Right renal pelvis (tissue), 4 donors: Measurements from ENCODE around the gene KCNJ10. TPM values are rescaled to one million over a fixed set of nuclear protein-coding genes. Genes with fewer than 3 reads are reported as not detected.

Experiments
- DNase-seq, 4 donors: peaks; one replicate each; pipeline ENCODE4 v3.0.0-alpha.2; 2013; ENCODE audit warnings: low read depth in 4 of 4, low spot score in 3 of 4, missing footprints in 1 of 4
- polyA plus RNA-seq, 4 donors: library from polyadenylated mRNA; unstranded; fragments of 120-200 nt; gene quantifications; one replicate each; pipeline ENCODE4 v1.2.1, GENCODE V29; 2013; ENCODE audit not compliant: insufficient read length in 4 of 4

Gene KCNJ10
- polyA plus RNA-seq, 4 donors, result 24.5 to 33.1 (median 30.7) TPM

GRCh38 chr1:160031365-160032164 is 38.4 kb downstream of the KCNJ10 start, which contains the start of gene PIGM:
TSS of gene PIGM (minus strand) at chr1:160031990. CDS start at chr1:160031739, 251 bp downstream.
- DNase-seq, result peak; percentile 91 to 94 (median 93)

- DNase-seq, result no peak
Measured at GRCh38 chr1:160030657-160031364, 39.1 kb downstream of the KCNJ10 start.

- DNase-seq, result no peak
Measured at GRCh38 chr1:160028426-160028825, 41.5 kb downstream of the KCNJ10 start.

GRCh38 chr1:160025314-160025713 is 44.6 kb downstream of the KCNJ10 start:
- no peak for DNase-seq

GRCh38 chr1:160024195-160024905 is 45.6 kb downstream of the KCNJ10 start:
- no peak for DNase-seq

- DNase-seq, result no peak
Measured at GRCh38 chr1:160022330-160023310, 47.3 kb downstream of the KCNJ10 start.

- no peak for DNase-seq
Measured at GRCh38 chr1:160021376-160022074, 48.4 kb downstream of the KCNJ10 start.

- no peak for DNase-seq
Measured at GRCh38 chr1:160020196-160020595, 49.8 kb downstream of the KCNJ10 start.

GRCh38 chr1:160018900-160019299 is 51.1 kb downstream of the KCNJ10 start:
- no peak for DNase-seq

- DNase-seq, result no peak
Measured at GRCh38 chr1:160018347-160018746, 51.6 kb downstream of the KCNJ10 start.

- DNase-seq, result no peak
Measured at GRCh38 chr1:160017592-160017991, 52.4 kb downstream of the KCNJ10 start.

GRCh38 chr1:160011781-160012180 is 58.2 kb downstream of the KCNJ10 start:
- DNase-seq, result no peak

GRCh38 chr1:160009801-160010200 is 60.2 kb downstream of the KCNJ10 start:
- no peak for DNase-seq

GRCh38 chr1:160009081-160009480 is 60.9 kb downstream of the KCNJ10 start:
- DNase-seq, result no peak

GRCh38 chr1:160007577-160008200 is 62.3 kb downstream of the KCNJ10 start:
- DNase-seq, result no peak

- DNase-seq, result peak; percentile 33 to 47 (median 43)
Measured at GRCh38 chr1:160006312-160006940, 63.5 kb downstream of the KCNJ10 start.

- DNase-seq, result no peak
Measured at GRCh38 chr1:160005070-160005469, 64.9 kb downstream of the KCNJ10 start.

- no peak for DNase-seq
Measured at GRCh38 chr1:160004425-160004824, 65.5 kb downstream of the KCNJ10 start.
